NB4 (cell line): Measurements from ENCODE around the gene THAP2.
"Not testable (repeated sequence)": the region's sequence is repeated elsewhere in the genome, so short reads cannot be mapped to it uniquely, and the experiment has no call there.

Source experiments
- DNase-seq: peaks from one replicate; pipeline ENCODE4 v3.0.0; 2010; ENCODE audit warnings: low read depth
- H3K4me3 ChIP-seq: one replicate; pipeline ENCODE4 v1.5.1; 2011; ENCODE audit warnings: mild to moderate bottlenecking, low read depth, low read length, moderate library complexity
- CTCF ChIP-seq: IDR thresholded peaks from one replicate; pipeline ENCODE4 v1.5.1; 2012; ENCODE audit warnings: low read depth, low read length
- MAX ChIP-seq: IDR thresholded peaks from 2 replicates; pipeline ENCODE4 v1.6.1; 2011; ENCODE audit warnings: low read depth, low read length
- MYC ChIP-seq: IDR thresholded peaks from 2 replicates; pipeline ENCODE4 v1.6.1; 2011; ENCODE audit warnings: low read depth, low read length
- POLR2A ChIP-seq: IDR thresholded peaks from 2 replicates; pipeline ENCODE4 v1.6.1; 2011; ENCODE audit warnings: mild to moderate bottlenecking; ENCODE audit not compliant: insufficient read length; ENCODE audit errors: extremely low read depth

Gene THAP2

GRCh38 chr12:71685914-71686657 lies 22.0 kb downstream of the THAP2 start, which contains the start of gene TMEM19:
TMEM19 (plus strand) TSS chr12:71686082; CDS start chr12:71686681, 599 bp downstream.
- TF ChIP-seq POLR2A (no peak), MAX (peak; percentile 91), MYC (peak; percentile 85), CTCF (peak; percentile 1)
- peak; percentile 94 for DNase-seq
- H3K4me3 ChIP-seq: peak within 1 kb of the TSS; percentile 97

- DNase-seq: peak; percentile 37
- TF ChIP-seq POLR2A: no peak
- no peak for TF ChIP-seq CTCF
- no peak for TF ChIP-seq MAX
- no peak for TF ChIP-seq MYC
- H3K4me3 ChIP-seq: peak overlapping the region; percentile 97
Observed at GRCh38 chr12:71686658-71687025, 22.5 kb downstream of the THAP2 start.

- DNase-seq: not testable (repeated sequence)
- H3K4me3 ChIP-seq: peak overlapping the region; percentile 97
Observed at GRCh38 chr12:71687172-71687571, 23.1 kb downstream of the THAP2 start.

GRCh38 chr12:71688961-71689570 lies 25.0 kb downstream of the THAP2 start:
- H3K4me3 ChIP-seq: peak overlapping the region; percentile 10
- DNase-seq: no peak
- no peak for TF ChIP-seq MAX
- TF ChIP-seq MYC: no peak
- TF ChIP-seq POLR2A: no peak
- TF ChIP-seq CTCF: no peak

GRCh38 chr12:71691504-71692129 lies 27.5 kb downstream of the THAP2 start:
- TF ChIP-seq MYC (no peak), CTCF (no peak), MAX (no peak), POLR2A (no peak)
- H3K4me3 ChIP-seq: no peak overlapping the region
- DNase-seq: no peak

- H3K4me3 ChIP-seq: no peak overlapping the region
- no peak for DNase-seq
- no peak for TF ChIP-seq POLR2A
- TF ChIP-seq MAX: no peak
- no peak for TF ChIP-seq CTCF
- TF ChIP-seq MYC: no peak
Observed at GRCh38 chr12:71693126-71693525, 29.0 kb downstream of the THAP2 start.

GRCh38 chr12:71693651-71694050 lies 29.6 kb downstream of the THAP2 start:
- H3K4me3 ChIP-seq, DNase-seq: not testable (repeated sequence)
